Endothelial cell of umbilical vein (primary cell): ENCODE measurements around the gene GAR1. TPM values are rescaled to one million over a fixed set of nuclear protein-coding genes. Genes with fewer than 3 reads are reported as not detected.

Experiments
- BruUV-seq: library from RNA; stranded (reverse); fragments of 400-500 nt; replicated peaks from 2 replicates; lab custom pipeline; 2021; lab: Mats Ljungman, UMichigan
- CTCF ChIA-PET: fragments of 300-600, 350-600 bp; sonication (Branson Sonifier 250); formaldehyde crosslinking; loops from one replicate; lab custom pipeline; 2021; ENCODE audit warnings: antibody characterized with exemption, inconsistent platforms; lab: Charles Lee
- POLR2A ChIA-PET: fragments of 300-600, 350-600 bp; sonication (Branson Sonifier 250); formaldehyde crosslinking; loops from one replicate; lab custom pipeline; 2021; ENCODE audit warnings: antibody characterized with exemption, inconsistent platforms; lab: Charles Lee
- DNase-seq: peaks from one replicate; pipeline ENCODE4 v3.0.0-alpha.2; 2011; ENCODE audit warnings: low read depth, low spot score
- FAIRE-seq: peaks from 2 replicates; lab custom pipeline; 2011; peaks lifted over from hg19 to GRCh38; lab: Jason Lieb, UNC
- H2AFZ ChIP-seq: 2 replicates; pipeline ENCODE4 v1.6.0; 2012; ENCODE audit warnings: low read depth, low read length, control low read depth, inconsistent platforms
- H3K27ac ChIP-seq: 2 replicates; pipeline ENCODE4 v1.5.1; 2011; ENCODE audit warnings: low read depth, mild to moderate bottlenecking, control low read depth, low read length, moderate library complexity; ENCODE audit not compliant: insufficient read depth
- H3K27me3 ChIP-seq, 2 experiments: 2 replicates each; pipeline versions ENCODE4 v1.6.0 to v1.6.1; 2011; ENCODE audit warnings: low read length in 2 of 2, mixed read lengths in 1 of 2; ENCODE audit not compliant: control insufficient read depth in 2 of 2, insufficient read depth in 2 of 2
- H3K36me3 ChIP-seq, 2 experiments: 2 replicates in 1 of 2; 3 replicates in 1 of 2; pipeline ENCODE4 v1.5.1; 2011; ENCODE audit warnings: low read length in 2 of 2, mild to moderate bottlenecking in 1 of 2, moderate library complexity in 1 of 2; ENCODE audit not compliant: control insufficient read depth in 2 of 2, insufficient read depth in 2 of 2; ENCODE audit errors: extremely low read depth in 1 of 2
- H3K4me1 ChIP-seq: 3 replicates; pipeline ENCODE4 v1.5.1; 2011; ENCODE audit warnings: mild to moderate bottlenecking, low read length; ENCODE audit not compliant: control insufficient read depth, insufficient read depth; ENCODE audit errors: extremely low read depth
- H3K4me2 ChIP-seq: 2 replicates; pipeline ENCODE4 v1.6.1; 2011; ENCODE audit warnings: low read length, control low read depth, mixed read lengths; ENCODE audit not compliant: insufficient read depth
- H3K4me3 ChIP-seq, 3 experiments: fragments of 200-600 bp in 1 of 3; sonication (generic), shearing (Covaris generic) in 1 of 3; replicated peaks in 1 of 3; 2 replicates each; pipeline ENCODE4 v1.5.1; 2011 to 2016; ENCODE audit warnings: control low read depth in 3 of 3, low read length in 3 of 3, mild to moderate bottlenecking in 2 of 3, inconsistent platforms in 1 of 3, low read depth in 1 of 3, moderate library complexity in 1 of 3; ENCODE audit not compliant: insufficient read depth in 1 of 3
- H3K79me2 ChIP-seq: 2 replicates; pipeline ENCODE4 v1.6.0; 2012; ENCODE audit warnings: low read length, inconsistent platforms; ENCODE audit not compliant: control insufficient read depth, insufficient read depth
- H3K9ac ChIP-seq: replicated peaks from 2 replicates; pipeline ENCODE3; 2011; ENCODE audit warnings: low read length, control low read depth; ENCODE audit not compliant: insufficient read depth; ENCODE audit errors: extremely low read depth
- H3K9me1 ChIP-seq: replicated peaks from 3 replicates; pipeline ENCODE4 v1.6.0; 2011; ENCODE audit warnings: mild to moderate bottlenecking, low read length; ENCODE audit not compliant: control insufficient read depth, insufficient read depth; ENCODE audit errors: extremely low read depth
- H3K9me3 ChIP-seq: replicated peaks from 2 replicates; pipeline ENCODE4 v1.5.1; 2012; ENCODE audit warnings: low read length, inconsistent platforms; ENCODE audit not compliant: control insufficient read depth, insufficient read depth
- H4K20me1 ChIP-seq: replicated peaks from 2 replicates; pipeline ENCODE3; 2011; ENCODE audit warnings: mild to moderate bottlenecking, low read length; ENCODE audit not compliant: control insufficient read depth, insufficient read depth; ENCODE audit errors: extremely low read depth
- EZH2 ChIP-seq: IDR thresholded peaks from 2 replicates; pipeline ENCODE4 v1.6.1; 2012; ENCODE audit warnings: borderline replicate concordance, low read depth, mild to moderate bottlenecking, moderate library complexity, low read length, inconsistent platforms; ENCODE audit not compliant: severe bottlenecking
- FOS ChIP-seq: IDR thresholded peaks from 2 replicates; pipeline ENCODE4 v1.6.1; 2011; ENCODE audit warnings: mild to moderate bottlenecking, low read length, moderate library complexity, borderline replicate concordance; ENCODE audit not compliant: insufficient read depth
- GATA2 ChIP-seq: IDR thresholded peaks from 2 replicates; pipeline ENCODE4 v1.7.0; 2011; ENCODE audit warnings: low read depth, mild to moderate bottlenecking, moderate library complexity, mixed read lengths, low read length; ENCODE audit not compliant: insufficient read length, insufficient read depth
- MYC ChIP-seq: IDR thresholded peaks from one replicate; pipeline ENCODE4 v1.6.1; 2011; ENCODE audit warnings: mild to moderate bottlenecking, low read depth, low read length
- POLR2AphosphoS5 ChIP-seq: IDR thresholded peaks from 2 replicates; pipeline ENCODE4 v1.6.1; 2012; ENCODE audit warnings: low read depth, mild to moderate bottlenecking, control low read depth, low read length, moderate library complexity; ENCODE audit not compliant: insufficient read depth
- dilution Hi-C: fragments of 300-500 bp; cut with MboI; formaldehyde crosslinking; loops from one replicate; pipeline ENCODE4 v1.15.0; 2019; ENCODE audit warnings: low sequenced_read_pairs; ENCODE audit not compliant: extremely low pct_ligation_motif_present
- intact Hi-C: fragments of 100-400 bp; cut with micrococcal nuclease; formaldehyde crosslinking; loops from one replicate; pipeline ENCODE4 v1.10.0; 2022
- polyA plus RNA-seq, 4 experiments: library from polyadenylated mRNA; depleted of rRNA in 3 of 4; stranded (reverse) in 3 of 4; unstranded in 1 of 4; fragments of >200 nt; gene quantifications; 2 replicates each; pipeline versions ENCODE4 v1.2.1 to v1.2.3, GENCODE V29; 2011 to 2012; ENCODE audit warnings: missing spikeins in 1 of 4
- total RNA-seq: library from RNA; stranded (reverse); gene quantifications from 2 replicates; pipeline ENCODE4 v1.2.3, GENCODE V29; 2021
- TF ChIP-seq, protein P1 (sequence below), 2 donors: IDR thresholded peaks; 1 replicate in 1 of 2; 2 replicates in 1 of 2; pipeline ENCODE4 v1.5.1; 2011; ENCODE audit warnings: low read length in 2 of 2, mild to moderate bottlenecking in 2 of 2, moderate library complexity in 2 of 2, control low read depth in 1 of 2, inconsistent platforms in 1 of 2, low read depth in 1 of 2; ENCODE audit not compliant: insufficient read depth in 1 of 2; ENCODE audit errors: extremely low read depth in 1 of 2

GAR1 gene
- total and polyA plus RNA-seq, 2 donors (not counting 3 experiments of a cell fraction or from before 2014, with no cell fraction given) = 12.7 to 29.1 TPM

DNA sequence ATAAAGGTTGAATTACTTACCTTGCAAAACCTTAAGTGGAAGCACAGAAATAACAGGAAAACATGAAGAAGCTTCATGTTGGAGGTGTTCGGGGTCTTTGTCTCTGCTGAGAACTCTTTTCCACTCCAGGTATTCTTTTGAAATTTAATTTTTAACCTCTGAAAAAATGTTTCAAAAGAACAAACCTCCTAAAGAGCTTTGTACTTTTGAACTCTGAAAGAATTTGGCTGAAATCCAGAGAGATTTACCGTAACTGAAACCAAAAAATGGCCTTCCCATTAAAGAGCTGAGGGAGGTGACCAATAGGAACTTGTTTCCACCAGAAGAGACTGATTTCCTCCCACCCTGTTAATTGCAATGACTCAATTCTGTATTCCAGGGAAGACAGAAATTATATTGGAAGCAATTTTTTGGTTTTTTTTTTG, 13.7 kb upstream of the GAR1 start, which contains the start of gene CFI:
CFI (minus strand) TSS at position 105 of the 425 bp plus-strand sequence; CDS start at position 77, 28 bp downstream.
- Histone ChIP-seq H2AFZ (peak within 1 kb of the TSS; percentile 48), H3K27ac (peak within 1 kb of the TSS; percentile 60), H3K9me1 (no peaks in the 10 kb centered on the region), H4K20me1 (no peaks in the 10 kb centered on the region), H3K4me2 (peak within 1 kb of the TSS; percentile 86), H3K4me1 (peaks cover 12% of the 10 kb centered on the region), H3K27me3 (no peaks in the 10 kb centered on the region), H3K36me3 (no peaks in the 10 kb centered on the region), H3K9ac (peak within 1 kb of the TSS; percentile 43), H3K79me2 (no peaks in the 10 kb centered on the region), H3K4me3 (peak within 1 kb of the TSS; percentile 28 to 71 (median 37)), H3K9me3 (no peaks in the 10 kb centered on the region)
- CTCF ChIA-PET = interaction anchor here (0.8 to 1.9 kb wide), 11 partner anchors 13 to 382 kb away, joined by 3 to 14 read pairs (median 5); partner anchors contain the start of genes CASP6, GAR1 and SEC24B
- dilution Hi-C loops (no loop called here), intact Hi-C loops (loop anchor here (2.0 to 5.0 kb wide), 2 partner anchors 71 to 240 kb away; partner anchors contain the start of genes MCUB and PLA2G12A)
- TF ChIP-seq POLR2AphosphoS5 (no peak), FOS (no peak), GATA2 (no peak), EZH2 (no peak), MYC (no peak)
- TF ChIP-seq, protein P1, sequence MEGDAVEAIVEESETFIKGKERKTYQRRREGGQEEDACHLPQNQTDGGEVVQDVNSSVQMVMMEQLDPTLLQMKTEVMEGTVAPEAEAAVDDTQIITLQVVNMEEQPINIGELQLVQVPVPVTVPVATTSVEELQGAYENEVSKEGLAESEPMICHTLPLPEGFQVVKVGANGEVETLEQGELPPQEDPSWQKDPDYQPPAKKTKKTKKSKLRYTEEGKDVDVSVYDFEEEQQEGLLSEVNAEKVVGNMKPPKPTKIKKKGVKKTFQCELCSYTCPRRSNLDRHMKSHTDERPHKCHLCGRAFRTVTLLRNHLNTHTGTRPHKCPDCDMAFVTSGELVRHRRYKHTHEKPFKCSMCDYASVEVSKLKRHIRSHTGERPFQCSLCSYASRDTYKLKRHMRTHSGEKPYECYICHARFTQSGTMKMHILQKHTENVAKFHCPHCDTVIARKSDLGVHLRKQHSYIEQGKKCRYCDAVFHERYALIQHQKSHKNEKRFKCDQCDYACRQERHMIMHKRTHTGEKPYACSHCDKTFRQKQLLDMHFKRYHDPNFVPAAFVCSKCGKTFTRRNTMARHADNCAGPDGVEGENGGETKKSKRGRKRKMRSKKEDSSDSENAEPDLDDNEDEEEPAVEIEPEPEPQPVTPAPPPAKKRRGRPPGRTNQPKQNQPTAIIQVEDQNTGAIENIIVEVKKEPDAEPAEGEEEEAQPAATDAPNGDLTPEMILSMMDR (IDR thresholded peaks at IDR 0.05; ENCODE audit: extremely low read depth in 1 of 2, insufficient read depth in 1 of 2, low read depth in 1 of 2, low read length in 2 of 2) = no peak
- POLR2A ChIA-PET = no interaction called here
- FAIRE-seq (peak; percentile 68), DNase-seq (peak; percentile 76)
- BruUV-seq = no TSS peak
